Left lung (tissue), 10 donors: ENCODE measurements around the gene TFPT. TPM values are rescaled to one million over a fixed set of nuclear protein-coding genes. Genes with fewer than 3 reads are reported as not detected.
A peak's percentile ranks its signal among the peaks of the same experiment; 100 is the strongest.

Source experiments
- ATAC-seq: fragments of 200-7000 bp; cut with Tn5 transposase; one replicate; pipeline ENCODE4 v1.9.1; 2020; ENCODE audit warnings: moderate library complexity
- DNase-seq, 4 donors: peaks; one replicate each; pipeline ENCODE4 v3.0.0-alpha.2; 2013 to 2020
- H3K27ac ChIP-seq, 2 donors: fragments of 200-600 bp; sonication (generic) in 1 of 2; one replicate each; pipeline versions ENCODE4 v1.5.0 to v1.8.0; 2020 to 2021
- H3K27me3 ChIP-seq, 2 donors: fragments of 200-600 bp; sonication (generic) in 1 of 2; one replicate each; pipeline versions ENCODE4 v1.5.0 to v1.8.0; 2020 to 2021
- H3K36me3 ChIP-seq, 2 donors: fragments of 200-600 bp; sonication (generic) in 1 of 2; one replicate each; pipeline versions ENCODE4 v1.5.0 to v1.8.0; 2020 to 2021
- H3K4me1 ChIP-seq, 2 donors: fragments of 200-600 bp; one replicate each; pipeline ENCODE4 v1.8.0; 2021
- H3K4me3 ChIP-seq, 2 donors: fragments of 200-600 bp; sonication (generic) in 1 of 2; one replicate each; pipeline versions ENCODE4 v1.5.0 to v1.8.0; 2020 to 2021; ENCODE audit warnings: mild to moderate bottlenecking in 1 of 2
- H3K9me3 ChIP-seq, 2 donors: fragments of 200-600 bp; sonication (generic) in 1 of 2; one replicate each; pipeline versions ENCODE4 v1.5.0 to v1.8.0; 2020 to 2021
- intact Hi-C, 2 donors: fragments of 100-400 bp; cut with DNase I; formaldehyde crosslinking; loops; one replicate each; pipeline versions ENCODE4 v1.11.2 to v1.14.2; 2022
- polyA plus RNA-seq, 6 donors: library from polyadenylated mRNA; unstranded; fragments of 120-200 nt; gene quantifications; one replicate each; pipeline ENCODE4 v1.2.1, GENCODE V29; 2013; ENCODE audit not compliant: insufficient read length in 6 of 6
- total RNA-seq, 2 donors: library from RNA; stranded (reverse); fragmentation: NEBNext Ultra II Directional; extraction: Animal tissue kit (Norgen Biotek cat#: 25700); gene quantifications; one replicate each; pipeline ENCODE4 v1.2.1, GENCODE V29; 2021
- TF ChIP-seq, protein P1 (sequence below), 2 donors: fragments of 200-600 bp; sonication (generic) in 1 of 2; IDR thresholded peaks; one replicate each; pipeline versions ENCODE4 v1.5.0 to v1.8.0; 2021; ENCODE audit warnings: antibody characterized with exemption in 2 of 2
- donor health status: DM: no; HTN: yes; CAD: no.
- donor health status: DM: no; HTN: no; CAD: no.

TFPT gene
- total and polyA plus RNA-seq, 8 donors, result 14.3 to 19.9 (median 18.6) TPM

DNA sequence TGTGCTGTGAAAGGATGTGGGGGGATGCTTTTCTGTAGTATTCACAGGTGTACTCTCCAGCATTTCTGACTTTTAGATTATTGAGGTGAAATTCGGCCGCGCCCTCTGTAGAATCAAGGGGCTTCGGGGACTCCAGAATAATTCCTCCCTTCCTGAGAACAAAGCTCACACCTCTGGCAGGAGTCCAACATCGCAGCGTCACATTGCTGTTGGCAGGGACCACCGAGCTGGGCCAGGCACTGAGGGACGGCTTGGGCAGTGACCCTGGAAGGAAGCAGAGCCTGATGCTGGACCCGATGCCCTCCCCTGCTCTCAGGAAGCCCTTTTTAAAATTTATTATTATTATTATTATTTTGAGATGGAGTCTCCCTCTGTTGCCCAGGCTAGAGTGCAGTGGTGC is 40.6 kb downstream of the TFPT start:
- DNase-seq, result no peak

DNA sequence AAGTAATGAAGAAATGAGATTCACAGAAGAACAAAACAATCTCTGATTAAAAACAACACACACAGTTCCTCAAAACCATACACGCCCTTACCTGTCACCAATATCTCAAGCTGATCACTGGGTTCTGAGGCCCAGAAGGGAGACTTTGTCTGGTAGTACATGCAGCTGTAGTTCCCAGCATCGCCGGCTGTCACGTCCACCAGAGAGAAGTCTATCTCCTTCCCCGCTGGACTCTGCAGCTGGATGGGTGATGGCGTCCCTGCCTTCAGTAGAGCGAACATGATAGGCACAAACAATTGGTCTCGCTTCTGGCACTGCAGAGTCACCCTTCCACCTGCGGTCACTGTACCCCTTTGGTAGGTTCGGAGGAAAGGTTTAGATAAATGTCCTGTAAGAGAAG is 41.6 kb downstream of the TFPT start:
- peaks cover 0 to 14% of the 10 kb centered on the region in 2 donors for H3K4me1 ChIP-seq
- H3K9me3 ChIP-seq, result peaks cover 0 to 8% of the 10 kb centered on the region in 2 donors
- DNase-seq (no peak), ATAC-seq (no peak)
- no peaks in the 10 kb centered on the region for H3K36me3 ChIP-seq
- intact Hi-C loops, result no loop called here
- no peaks in the 10 kb centered on the region for H3K27me3 ChIP-seq
- no peak overlapping the region for H3K4me3 ChIP-seq
- TF ChIP-seq, protein P1, sequence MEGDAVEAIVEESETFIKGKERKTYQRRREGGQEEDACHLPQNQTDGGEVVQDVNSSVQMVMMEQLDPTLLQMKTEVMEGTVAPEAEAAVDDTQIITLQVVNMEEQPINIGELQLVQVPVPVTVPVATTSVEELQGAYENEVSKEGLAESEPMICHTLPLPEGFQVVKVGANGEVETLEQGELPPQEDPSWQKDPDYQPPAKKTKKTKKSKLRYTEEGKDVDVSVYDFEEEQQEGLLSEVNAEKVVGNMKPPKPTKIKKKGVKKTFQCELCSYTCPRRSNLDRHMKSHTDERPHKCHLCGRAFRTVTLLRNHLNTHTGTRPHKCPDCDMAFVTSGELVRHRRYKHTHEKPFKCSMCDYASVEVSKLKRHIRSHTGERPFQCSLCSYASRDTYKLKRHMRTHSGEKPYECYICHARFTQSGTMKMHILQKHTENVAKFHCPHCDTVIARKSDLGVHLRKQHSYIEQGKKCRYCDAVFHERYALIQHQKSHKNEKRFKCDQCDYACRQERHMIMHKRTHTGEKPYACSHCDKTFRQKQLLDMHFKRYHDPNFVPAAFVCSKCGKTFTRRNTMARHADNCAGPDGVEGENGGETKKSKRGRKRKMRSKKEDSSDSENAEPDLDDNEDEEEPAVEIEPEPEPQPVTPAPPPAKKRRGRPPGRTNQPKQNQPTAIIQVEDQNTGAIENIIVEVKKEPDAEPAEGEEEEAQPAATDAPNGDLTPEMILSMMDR (IDR thresholded peaks at IDR 0.05), result no peak
- no peak overlapping the region for H3K27ac ChIP-seq

More for the DNA sequence above, 40.6 kb downstream of the TFPT start:
- Histone ChIP-seq H3K4me3 (no peak overlapping the region), H3K27me3 (no peaks in the 10 kb centered on the region), H3K36me3 (no peaks in the 10 kb centered on the region), H3K9me3 (peaks cover 0 to under 1% of the 10 kb centered on the region in 2 donors), H3K4me1 (peaks cover 0 to 14% of the 10 kb centered on the region in 2 donors), H3K27ac (no peak overlapping the region)
- intact Hi-C loops, result no loop called here
- TF ChIP-seq, protein P1 (IDR thresholded peaks at IDR 0.05), result no peak
- no peak for ATAC-seq

DNA sequence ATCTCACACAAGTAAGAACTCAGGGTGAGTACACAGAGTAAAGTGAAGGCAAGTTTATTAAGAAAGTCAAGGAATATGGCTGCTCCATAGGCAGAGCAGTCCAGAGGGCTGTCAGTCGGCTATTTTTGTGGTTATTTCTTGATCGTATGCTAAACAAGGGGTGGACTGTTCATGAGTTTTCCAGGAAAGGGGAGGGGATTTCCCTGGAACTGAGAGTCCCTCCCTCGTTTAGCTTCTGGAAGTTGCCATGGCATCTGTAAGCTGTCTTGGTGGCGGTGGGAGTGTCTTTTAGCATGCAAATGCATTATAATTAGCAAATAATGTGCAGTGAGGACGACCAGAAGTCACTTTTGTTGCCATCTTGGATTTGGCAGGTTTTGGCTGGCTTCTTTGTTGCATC is 46.0 kb downstream of the TFPT start:
- TF ChIP-seq, protein P1 (IDR thresholded peaks at IDR 0.05), result no peak
- H3K27ac ChIP-seq, result no peak overlapping the region
- H3K4me1 ChIP-seq, result no peaks in the 10 kb centered on the region
- no peak for DNase-seq
- intact Hi-C loops, result no loop called here
- peaks cover 0 to 8% of the 10 kb centered on the region in 2 donors for H3K9me3 ChIP-seq
- no peak overlapping the region for H3K4me3 ChIP-seq
- H3K36me3 ChIP-seq, result no peaks in the 10 kb centered on the region
- peaks cover 0 to 10% of the 10 kb centered on the region in 2 donors for H3K27me3 ChIP-seq
- no peak for ATAC-seq

DNA sequence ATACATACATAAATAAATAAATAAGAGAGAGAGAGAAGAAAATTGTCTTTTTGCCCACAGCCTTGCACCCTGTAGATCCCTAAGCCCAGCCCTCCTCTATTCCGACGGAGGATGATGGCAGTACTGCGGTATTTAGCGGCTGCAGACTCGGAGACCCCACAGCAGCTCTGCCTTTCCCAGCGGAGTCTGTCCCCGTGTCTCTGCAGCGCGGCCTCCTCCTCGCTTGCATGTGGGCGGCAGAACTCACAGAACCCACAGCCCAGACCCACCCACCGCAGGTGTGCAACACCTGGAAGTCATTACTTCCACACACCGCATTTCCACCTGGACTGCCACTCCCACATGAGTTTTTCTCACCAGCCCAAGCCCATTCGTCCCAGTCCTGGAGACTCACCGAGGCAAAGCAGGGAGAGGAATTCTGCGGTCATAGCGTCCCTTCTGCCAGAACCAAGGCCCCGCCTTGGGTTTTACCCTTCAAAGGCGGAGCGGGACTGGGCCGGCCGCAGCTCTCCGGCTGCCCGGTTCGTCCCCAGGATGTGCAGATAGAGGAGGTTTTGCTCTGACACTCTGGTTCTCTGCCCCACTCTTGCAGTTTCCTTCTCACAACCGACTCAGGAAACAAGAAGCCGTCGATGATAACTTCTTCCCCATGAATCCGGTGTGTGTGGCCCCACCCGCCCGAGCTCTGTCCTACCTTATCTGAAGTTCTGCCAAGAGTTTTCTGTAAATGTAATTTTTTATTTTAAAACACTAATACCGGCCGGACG is 51.9 kb downstream of the TFPT start, which contains the start of gene VSTM1:
TSS of gene VSTM1 (minus strand) at position 548 of the 767 bp plus-strand sequence. CDS start at position 428, 120 bp downstream.
- Histone ChIP-seq H3K4me1 (peaks cover 0 to 22% of the 10 kb centered on the region in 2 donors), H3K27me3 (peaks cover 0 to 49% of the 10 kb centered on the region in 2 donors), H3K36me3 (no peaks in the 10 kb centered on the region), H3K27ac (peak within 1 kb of the TSS in 1 of 2 donors; percentile 88), H3K9me3 (no peaks in the 10 kb centered on the region), H3K4me3 (peak within 1 kb of the TSS in 1 of 2 donors; percentile 35)
- TF ChIP-seq, protein P1 (IDR thresholded peaks at IDR 0.05), result no peak
- intact Hi-C loops, result no loop called here
- ATAC-seq (no peak), DNase-seq (peak in 1 of 4 donors; percentile 78)

DNA sequence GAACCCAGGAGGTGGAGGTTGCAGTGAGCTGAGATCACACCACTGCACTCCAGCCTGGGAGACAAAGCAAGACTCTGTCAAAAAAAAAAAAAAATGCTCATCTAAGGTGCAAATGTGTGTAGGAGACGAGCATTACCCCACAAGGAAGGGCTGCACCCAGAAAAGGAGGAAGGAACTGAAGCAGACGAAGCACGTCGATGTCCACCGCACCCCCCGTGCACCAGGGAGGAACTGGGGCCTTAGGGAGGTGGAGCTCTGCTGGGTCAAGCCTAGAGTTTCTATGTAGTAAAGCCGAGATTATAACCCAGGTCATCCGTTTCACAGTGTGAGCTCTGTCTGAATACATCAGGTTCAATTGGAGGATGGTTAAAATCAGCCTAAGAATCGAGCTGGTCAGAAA is 52.8 kb downstream of the TFPT start:
- H3K27me3 ChIP-seq, result peaks cover 0 to 43% of the 10 kb centered on the region in 2 donors
- DNase-seq (peak in 2 of 4 donors; percentile 63 to 90), ATAC-seq (peak; percentile 45)
- H3K9me3 ChIP-seq, result no peaks in the 10 kb centered on the region
- H3K4me3 ChIP-seq, result peak overlapping the region in 1 of 2 donors; percentile 35
- H3K4me1 ChIP-seq, result peaks cover 0 to 22% of the 10 kb centered on the region in 2 donors
- intact Hi-C loops, result no loop called here
- H3K36me3 ChIP-seq, result no peaks in the 10 kb centered on the region
- H3K27ac ChIP-seq, result peak overlapping the region in 1 of 2 donors; percentile 88
- TF ChIP-seq, protein P1 (IDR thresholded peaks at IDR 0.05), result no peak
